OCI-LY1 (cell line): Measurements from ENCODE around the gene ASAP3.

Experiments used
- H2AFZ ChIP-seq: fragments of 200-600 bp; sonication (generic), shearing (Covaris generic); 2 replicates; pipeline ENCODE4 v1.6.0; 2014; ENCODE audit warnings: antibody characterized with exemption, mild to moderate bottlenecking, low read length
- H3F3A ChIP-seq: fragments of 200-600 bp; sonication (generic), shearing (Covaris generic); 2 replicates; pipeline ENCODE4 v1.6.0; 2014; ENCODE audit warnings: mild to moderate bottlenecking, antibody characterized with exemption, low read length, moderate library complexity; ENCODE audit not compliant: insufficient read depth
- H3K27ac ChIP-seq: fragments of 200-600 bp; sonication (generic); 2 replicates; pipeline ENCODE4 v1.5.1; 2014; ENCODE audit warnings: low read length, mixed run types, mild to moderate bottlenecking, low read depth; ENCODE audit not compliant: poor library complexity, severe bottlenecking
- H3K27me3 ChIP-seq: fragments of 200-600 bp; sonication (generic); 2 replicates; pipeline ENCODE4 v1.6.0; 2014; ENCODE audit warnings: antibody characterized with exemption, mild to moderate bottlenecking, low read length, moderate library complexity; ENCODE audit not compliant: insufficient read depth
- H3K36me3 ChIP-seq: fragments of 200-600 bp; sonication (generic); 2 replicates; pipeline ENCODE4 v1.6.1; 2014; ENCODE audit warnings: mild to moderate bottlenecking, antibody characterized with exemption, low read length, moderate library complexity, mixed read lengths; ENCODE audit not compliant: insufficient read depth
- H3K4me1 ChIP-seq: fragments of 200-600 bp; sonication (generic); 2 replicates; pipeline ENCODE4 v1.5.1; 2014; ENCODE audit warnings: mild to moderate bottlenecking, low read length, moderate library complexity; ENCODE audit not compliant: insufficient read depth, severe bottlenecking
- H3K4me2 ChIP-seq: fragments of 200-600 bp; sonication (generic), shearing (Covaris generic); 2 replicates; pipeline ENCODE4 v1.6.1; 2014; ENCODE audit warnings: low read length
- H3K4me3 ChIP-seq: fragments of 200-600 bp; sonication (generic); 2 replicates; pipeline ENCODE4 v1.5.1; 2014; ENCODE audit warnings: low read length, low read depth, mild to moderate bottlenecking, mixed read lengths; ENCODE audit not compliant: poor library complexity, severe bottlenecking
- H3K79me2 ChIP-seq: fragments of 200-600 bp; shearing (Covaris generic); 2 replicates; pipeline ENCODE4 v1.6.1; 2016; ENCODE audit warnings: mixed run types, low read length, mixed read lengths; ENCODE audit not compliant: insufficient read depth
- H3K9ac ChIP-seq: fragments of 200-600 bp; sonication (generic), shearing (Covaris generic); 2 replicates; pipeline ENCODE4 v1.6.1; 2014; ENCODE audit warnings: mild to moderate bottlenecking, low read length, mixed read lengths
- H3K9me2 ChIP-seq: fragments of 200-600 bp; sonication (generic), shearing (Covaris generic); 2 replicates; pipeline ENCODE4 v1.6.1; 2014; ENCODE audit warnings: low read depth, mild to moderate bottlenecking, low read length, mixed read lengths
- H3K9me3 ChIP-seq: fragments of 200-600 bp; shearing (Covaris generic); 2 replicates; pipeline ENCODE4 v1.6.1; 2014; ENCODE audit warnings: low read length, mixed read lengths
- H4K20me1 ChIP-seq: fragments of 200-600 bp; sonication (generic), shearing (Covaris generic); 2 replicates; pipeline ENCODE4 v1.6.0; 2016; ENCODE audit warnings: mild to moderate bottlenecking, low read length; ENCODE audit not compliant: insufficient read depth
- EZH2 ChIP-seq: fragments of 200-600 bp; sonication (generic), shearing (Covaris generic); IDR thresholded peaks from 2 replicates; pipeline ENCODE4 v1.8.0; 2017; ENCODE audit warnings: borderline replicate concordance, mixed run types, mild to moderate bottlenecking, antibody characterized with exemption, low read length, moderate library complexity, mixed read lengths
- TF ChIP-seq, protein P1 (sequence below): fragments of 200-600 bp; sonication (generic), shearing (Covaris generic); IDR thresholded peaks from 2 replicates; pipeline ENCODE4 v1.5.1; 2017; ENCODE audit warnings: mild to moderate bottlenecking, antibody characterized with exemption, low read length, moderate library complexity, mixed read lengths

ASAP3 gene

DNA sequence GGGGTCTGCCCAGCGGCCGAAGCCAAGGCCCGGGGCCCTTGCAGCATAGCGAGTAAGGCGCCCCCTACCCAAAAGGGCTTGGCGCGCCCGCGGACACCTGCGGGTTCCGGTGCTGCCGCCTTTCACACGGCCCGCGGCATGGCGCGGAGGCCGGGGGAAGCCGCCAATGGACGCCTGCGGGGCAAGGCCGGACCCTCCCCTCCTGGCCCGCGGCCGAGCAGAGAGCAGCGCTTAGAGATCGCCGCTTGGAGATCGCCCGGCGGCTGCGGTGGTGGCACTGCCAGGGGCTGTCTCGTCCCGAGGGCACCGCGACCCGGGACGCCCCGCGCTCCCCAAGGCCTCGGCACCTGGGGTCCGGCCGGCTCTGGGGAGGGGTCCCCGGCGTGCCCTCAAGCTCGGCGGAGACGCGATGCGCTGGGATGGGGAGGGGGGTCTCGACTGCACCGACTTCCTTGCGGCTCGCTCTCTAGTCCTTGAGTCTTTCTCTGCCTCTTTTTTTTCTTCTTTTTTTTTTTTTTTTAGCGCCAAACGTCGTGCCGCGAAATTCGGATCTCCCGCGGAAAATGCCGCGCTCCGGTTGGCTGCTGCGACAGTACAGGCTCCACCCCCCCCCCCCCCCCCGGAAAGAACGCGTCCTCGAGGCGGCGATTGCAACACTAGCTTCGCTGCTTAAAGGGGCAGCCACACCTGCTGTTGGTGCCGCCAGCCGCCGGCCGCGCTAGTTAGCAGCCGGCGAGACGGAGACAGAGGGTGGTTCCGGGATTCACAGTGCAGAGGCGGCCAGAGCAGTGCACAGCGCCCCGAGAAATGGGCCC lies 47.0 kb upstream of the ASAP3 start, which contains the start of gene E2F2:
E2F2 (minus strand) TSS at position 487 of the 815 bp plus-strand sequence; CDS start at position 47, 440 bp downstream.
- H2AFZ ChIP-seq, result no peak within 1 kb of the TSS
- peak within 1 kb of the TSS; percentile 97 for H3K4me2 ChIP-seq
- no peaks in the 10 kb centered on the region for H4K20me1 ChIP-seq
- no peaks in the 10 kb centered on the region for H3K9me2 ChIP-seq
- peaks cover 16% of the 10 kb centered on the region; the same call in 1 of the 2 replicates for H3K36me3 ChIP-seq
- H3K4me3 ChIP-seq, result peak within 1 kb of the TSS; percentile 91
- no peaks in the 10 kb centered on the region; the same call in 1 of the 2 replicates for H3F3A ChIP-seq
- H3K79me2 ChIP-seq, result peaks cover 35% of the 10 kb centered on the region
- peaks cover 64% of the 10 kb centered on the region for H3K4me1 ChIP-seq
- TF ChIP-seq, protein P1, sequence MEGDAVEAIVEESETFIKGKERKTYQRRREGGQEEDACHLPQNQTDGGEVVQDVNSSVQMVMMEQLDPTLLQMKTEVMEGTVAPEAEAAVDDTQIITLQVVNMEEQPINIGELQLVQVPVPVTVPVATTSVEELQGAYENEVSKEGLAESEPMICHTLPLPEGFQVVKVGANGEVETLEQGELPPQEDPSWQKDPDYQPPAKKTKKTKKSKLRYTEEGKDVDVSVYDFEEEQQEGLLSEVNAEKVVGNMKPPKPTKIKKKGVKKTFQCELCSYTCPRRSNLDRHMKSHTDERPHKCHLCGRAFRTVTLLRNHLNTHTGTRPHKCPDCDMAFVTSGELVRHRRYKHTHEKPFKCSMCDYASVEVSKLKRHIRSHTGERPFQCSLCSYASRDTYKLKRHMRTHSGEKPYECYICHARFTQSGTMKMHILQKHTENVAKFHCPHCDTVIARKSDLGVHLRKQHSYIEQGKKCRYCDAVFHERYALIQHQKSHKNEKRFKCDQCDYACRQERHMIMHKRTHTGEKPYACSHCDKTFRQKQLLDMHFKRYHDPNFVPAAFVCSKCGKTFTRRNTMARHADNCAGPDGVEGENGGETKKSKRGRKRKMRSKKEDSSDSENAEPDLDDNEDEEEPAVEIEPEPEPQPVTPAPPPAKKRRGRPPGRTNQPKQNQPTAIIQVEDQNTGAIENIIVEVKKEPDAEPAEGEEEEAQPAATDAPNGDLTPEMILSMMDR, result peak; percentile 36; the same call in 1 of the 2 replicates
- TF ChIP-seq EZH2, result no peak
- H3K9ac ChIP-seq, result peak within 1 kb of the TSS; percentile 97
- H3K9me3 ChIP-seq, result no peaks in the 10 kb centered on the region
- H3K27ac ChIP-seq, result peak within 1 kb of the TSS; percentile 91
- H3K27me3 ChIP-seq, result no peaks in the 10 kb centered on the region

GRCh38 chr1:23530087-23530746 lies 46.2 kb upstream of the ASAP3 start:
- TF ChIP-seq, protein P1, result no peak
- no peak for TF ChIP-seq EZH2
- Histone ChIP-seq H3F3A (no peaks in the 10 kb centered on the region; the same call in 1 of the 2 replicates), H3K9me2 (no peaks in the 10 kb centered on the region), H2AFZ (no peak overlapping the region), H3K4me1 (peaks cover 72% of the 10 kb centered on the region), H3K4me2 (peak overlapping the region; percentile 97), H3K4me3 (peak overlapping the region; percentile 91), H4K20me1 (no peaks in the 10 kb centered on the region), H3K9me3 (no peaks in the 10 kb centered on the region), H3K79me2 (peaks cover 41% of the 10 kb centered on the region), H3K27ac (peak overlapping the region; percentile 91), H3K27me3 (no peaks in the 10 kb centered on the region), H3K36me3 (peaks cover 17% of the 10 kb centered on the region; the same call in 1 of the 2 replicates), H3K9ac (peak overlapping the region; percentile 97)

DNA sequence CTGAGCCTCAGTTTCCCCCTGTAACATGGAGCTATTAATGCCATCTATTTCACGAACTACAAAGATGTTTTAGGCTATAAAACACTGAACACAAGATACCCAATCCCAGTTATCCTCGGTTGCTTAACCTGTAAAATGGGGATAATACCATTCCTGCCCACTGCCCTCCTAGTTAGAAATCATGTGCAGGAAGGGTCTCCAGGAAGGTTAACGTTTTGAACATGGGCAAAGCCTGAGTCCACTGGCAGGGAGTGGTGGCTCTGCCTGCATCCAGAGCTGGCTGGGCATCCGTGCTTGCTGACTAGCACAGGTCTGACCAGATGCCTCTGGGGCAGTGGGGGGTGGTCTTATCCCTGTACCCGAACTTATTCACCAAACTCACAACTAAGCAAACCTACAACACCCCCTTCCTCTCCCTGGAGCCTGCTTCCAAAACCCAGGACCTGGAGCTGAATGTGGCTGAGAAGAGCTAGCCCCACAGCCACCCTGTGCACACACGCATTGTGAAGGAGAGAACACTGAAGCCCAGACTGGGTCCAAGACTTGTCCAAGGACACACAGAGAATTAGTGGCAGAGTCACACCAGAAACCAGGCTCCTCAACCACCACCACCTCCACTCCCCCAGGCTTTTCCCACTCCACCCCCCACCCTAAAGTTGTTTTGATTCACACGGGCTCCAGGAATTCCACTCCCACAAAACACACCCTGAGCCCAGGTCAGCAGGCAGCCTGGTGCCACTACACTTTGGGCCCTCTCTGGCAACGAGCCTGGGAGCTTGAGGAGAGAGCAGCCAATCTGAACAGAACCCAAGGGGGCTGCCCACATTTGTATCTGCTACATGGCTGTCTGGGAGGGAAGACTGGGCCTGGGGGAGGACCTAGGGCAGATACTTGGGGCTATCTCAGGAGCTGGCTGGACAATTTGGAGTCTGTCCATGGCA lies 45.4 kb upstream of the ASAP3 start:
- TF ChIP-seq, protein P1, result no peak
- TF ChIP-seq EZH2, result no peak
- Histone ChIP-seq H3K36me3 (peaks cover 19% of the 10 kb centered on the region; the same call in 1 of the 2 replicates), H3K9me2 (no peaks in the 10 kb centered on the region), H3K9me3 (no peaks in the 10 kb centered on the region), H2AFZ (no peak overlapping the region), H3K27me3 (no peaks in the 10 kb centered on the region), H3K4me2 (peak overlapping the region; percentile 97), H3K4me1 (peaks cover 80% of the 10 kb centered on the region), H3F3A (no peaks in the 10 kb centered on the region; the same call in 1 of the 2 replicates), H3K27ac (peak overlapping the region; percentile 91), H3K9ac (peak overlapping the region; percentile 97), H3K4me3 (peak overlapping the region; percentile 91), H3K79me2 (peaks cover 41% of the 10 kb centered on the region), H4K20me1 (no peaks in the 10 kb centered on the region)
